Muscle layer of duodenum (tissue), 2 donors: ENCODE results near the gene ARMH1.

Experiments used
- H3K27ac ChIP-seq: one replicate; pipeline ENCODE4 v1.7.0; 2013; ENCODE audit warnings: mild to moderate bottlenecking, low read length
- H3K27me3 ChIP-seq: one replicate; pipeline ENCODE4 v1.7.0; 2013; ENCODE audit warnings: low read depth, mild to moderate bottlenecking, control low read depth, low read length
- H3K36me3 ChIP-seq, 2 donors: one replicate each; pipeline ENCODE4 v1.7.0; 2013; ENCODE audit warnings: low read length in 2 of 2, control low read depth in 1 of 2, mild to moderate bottlenecking in 1 of 2; ENCODE audit not compliant: insufficient read depth in 2 of 2, control insufficient read depth in 1 of 2
- H3K4me1 ChIP-seq, 2 donors: one replicate each; pipeline ENCODE4 v1.7.0; 2013; ENCODE audit warnings: low read length in 2 of 2, mild to moderate bottlenecking in 2 of 2, control low read depth in 1 of 2, moderate library complexity in 1 of 2; ENCODE audit not compliant: insufficient read depth in 2 of 2, control insufficient read depth in 1 of 2
- H3K4me3 ChIP-seq, 2 donors: one replicate each; pipeline ENCODE4 v1.7.0; 2013; ENCODE audit warnings: low read length in 2 of 2, low read depth in 1 of 2, mild to moderate bottlenecking in 1 of 2
- H3K9me3 ChIP-seq, 2 donors: one replicate each; pipeline ENCODE4 v1.7.0; 2013; ENCODE audit warnings: low read length in 2 of 2, control low read depth in 1 of 2, mild to moderate bottlenecking in 1 of 2; ENCODE audit not compliant: control insufficient read depth in 1 of 2
- donor health status: healthy.

The ARMH1 gene

GRCh38 chr1:44701141-44701573 lies 26.6 kb downstream of the ARMH1 start:
- Histone ChIP-seq H3K27ac (no peak overlapping the region), H3K9me3 (no peaks in the 10 kb centered on the region), H3K4me3 (no peak overlapping the region), H3K4me1 (no peaks in the 10 kb centered on the region), H3K27me3 (no peaks in the 10 kb centered on the region), H3K36me3 (no peaks in the 10 kb centered on the region)

GRCh38 chr1:44705470-44705869 lies 31.0 kb downstream of the ARMH1 start:
- Histone ChIP-seq H3K36me3 (no peaks in the 10 kb centered on the region), H3K4me3 (no peak overlapping the region), H3K27me3 (no peaks in the 10 kb centered on the region), H3K27ac (no peak overlapping the region), H3K4me1 (no peaks in the 10 kb centered on the region), H3K9me3 (no peaks in the 10 kb centered on the region)

- Histone ChIP-seq H3K4me3 (no peak overlapping the region), H3K9me3 (no peaks in the 10 kb centered on the region), H3K27me3 (no peaks in the 10 kb centered on the region), H3K36me3 (no peaks in the 10 kb centered on the region), H3K4me1 (no peaks in the 10 kb centered on the region), H3K27ac (no peak overlapping the region)
Observed at GRCh38 chr1:44705938-44706337, 31.4 kb downstream of the ARMH1 start.

- no peak overlapping the region for H3K4me3 ChIP-seq
- no peaks in the 10 kb centered on the region for H3K4me1 ChIP-seq
- H3K27ac ChIP-seq, result no peak overlapping the region
- no peaks in the 10 kb centered on the region for H3K9me3 ChIP-seq
- no peaks in the 10 kb centered on the region for H3K36me3 ChIP-seq
- no peaks in the 10 kb centered on the region for H3K27me3 ChIP-seq
Observed at GRCh38 chr1:44707112-44707881, 32.8 kb downstream of the ARMH1 start.

GRCh38 chr1:44707959-44708831 lies 33.7 kb downstream of the ARMH1 start:
- Histone ChIP-seq H3K9me3 (no peaks in the 10 kb centered on the region), H3K27ac (no peak overlapping the region), H3K4me1 (no peaks in the 10 kb centered on the region), H3K36me3 (no peaks in the 10 kb centered on the region), H3K27me3 (no peaks in the 10 kb centered on the region), H3K4me3 (peak overlapping the region in 1 of 2 donors; percentile 27)

- H3K36me3 ChIP-seq, result no peaks in the 10 kb centered on the region
- no peak overlapping the region for H3K27ac ChIP-seq
- no peak overlapping the region for H3K4me3 ChIP-seq
- peaks cover 0 to 5% of the 10 kb centered on the region in 2 donors for H3K4me1 ChIP-seq
- no peaks in the 10 kb centered on the region for H3K9me3 ChIP-seq
- no peaks in the 10 kb centered on the region for H3K27me3 ChIP-seq
Observed at GRCh38 chr1:44713321-44713781, 38.8 kb downstream of the ARMH1 start.

- Histone ChIP-seq H3K36me3 (no peaks in the 10 kb centered on the region), H3K27ac (no peak overlapping the region), H3K9me3 (no peaks in the 10 kb centered on the region), H3K4me1 (peaks cover 0 to 5% of the 10 kb centered on the region in 2 donors), H3K4me3 (no peak overlapping the region), H3K27me3 (no peaks in the 10 kb centered on the region)
Observed at GRCh38 chr1:44714532-44714931, 40.0 kb downstream of the ARMH1 start.

GRCh38 chr1:44714944-44715571 lies 40.5 kb downstream of the ARMH1 start:
- H3K4me1 ChIP-seq, result peaks cover 0 to 5% of the 10 kb centered on the region in 2 donors
- no peak overlapping the region for H3K27ac ChIP-seq
- H3K9me3 ChIP-seq, result no peaks in the 10 kb centered on the region
- H3K27me3 ChIP-seq, result no peaks in the 10 kb centered on the region
- H3K36me3 ChIP-seq, result no peaks in the 10 kb centered on the region
- no peak overlapping the region for H3K4me3 ChIP-seq

- no peaks in the 10 kb centered on the region for H3K27me3 ChIP-seq
- H3K27ac ChIP-seq, result no peak overlapping the region
- H3K4me3 ChIP-seq, result no peak overlapping the region
- H3K9me3 ChIP-seq, result no peaks in the 10 kb centered on the region
- H3K4me1 ChIP-seq, result peaks cover 0 to 5% of the 10 kb centered on the region in 2 donors
- H3K36me3 ChIP-seq, result no peaks in the 10 kb centered on the region
Observed at GRCh38 chr1:44717156-44717555, 42.6 kb downstream of the ARMH1 start.

- no peak overlapping the region for H3K27ac ChIP-seq
- no peaks in the 10 kb centered on the region for H3K9me3 ChIP-seq
- peaks cover 0 to 5% of the 10 kb centered on the region in 2 donors for H3K4me1 ChIP-seq
- H3K36me3 ChIP-seq, result no peaks in the 10 kb centered on the region
- H3K27me3 ChIP-seq, result no peaks in the 10 kb centered on the region
- no peak overlapping the region for H3K4me3 ChIP-seq
Observed at GRCh38 chr1:44717653-44718052, 43.1 kb downstream of the ARMH1 start.

- H3K27me3 ChIP-seq, result no peaks in the 10 kb centered on the region
- no peaks in the 10 kb centered on the region for H3K9me3 ChIP-seq
- no peaks in the 10 kb centered on the region for H3K36me3 ChIP-seq
- H3K4me3 ChIP-seq, result no peak overlapping the region
- peaks cover 0 to 5% of the 10 kb centered on the region in 2 donors for H3K4me1 ChIP-seq
- no peak overlapping the region for H3K27ac ChIP-seq
Observed at GRCh38 chr1:44718091-44718490, 43.6 kb downstream of the ARMH1 start.
